Stimulated activated CD4-positive, alpha-beta T cell treated with anti-CD3 and anti-CD28 coated beads, TNF-alpha, amount 100 ng/mL, for 1 hour (primary cell): ENCODE results near the gene DAB2IP.
"Not testable (repeated sequence)": the region's sequence is repeated elsewhere in the genome, so short reads cannot be mapped to it uniquely, and the experiment has no call there.

Experiments used
- DNase-seq, 3 donors: peaks; one replicate each; pipeline ENCODE4 v3.0.0-alpha.2; 2020; ENCODE audit warnings: low read depth in 3 of 3, low spot score in 1 of 3

Gene DAB2IP

GRCh38 chr9:121643473-121643872 is 8.0 kb upstream of the DAB2IP start:
- no peak for DNase-seq

DNA sequence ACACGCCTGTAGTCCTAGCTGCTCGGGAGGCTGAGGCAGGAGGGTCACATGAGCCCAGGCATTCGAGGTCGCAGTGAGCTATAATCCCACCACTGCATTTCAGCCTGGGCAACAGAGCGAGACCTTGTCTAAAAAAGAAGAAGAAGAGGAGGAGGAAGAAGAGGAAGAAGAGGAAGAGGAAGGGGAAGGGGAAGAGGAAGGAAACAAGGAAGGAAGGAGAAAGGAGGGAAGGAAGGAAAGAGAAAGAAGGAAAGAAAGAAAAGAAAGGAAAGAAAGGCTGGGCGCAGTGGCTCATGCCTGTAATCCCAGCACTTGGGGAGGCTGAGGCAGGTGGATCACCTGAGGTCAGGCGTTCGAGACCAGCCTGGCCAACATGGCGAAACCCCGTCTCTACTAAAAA is 7.4 kb upstream of the DAB2IP start:
- not testable (repeated sequence) for DNase-seq

- no peak for DNase-seq
These were observed 6.4 kb upstream of the DAB2IP start for GRCh38 chr9:121645003-121645402.

DNA sequence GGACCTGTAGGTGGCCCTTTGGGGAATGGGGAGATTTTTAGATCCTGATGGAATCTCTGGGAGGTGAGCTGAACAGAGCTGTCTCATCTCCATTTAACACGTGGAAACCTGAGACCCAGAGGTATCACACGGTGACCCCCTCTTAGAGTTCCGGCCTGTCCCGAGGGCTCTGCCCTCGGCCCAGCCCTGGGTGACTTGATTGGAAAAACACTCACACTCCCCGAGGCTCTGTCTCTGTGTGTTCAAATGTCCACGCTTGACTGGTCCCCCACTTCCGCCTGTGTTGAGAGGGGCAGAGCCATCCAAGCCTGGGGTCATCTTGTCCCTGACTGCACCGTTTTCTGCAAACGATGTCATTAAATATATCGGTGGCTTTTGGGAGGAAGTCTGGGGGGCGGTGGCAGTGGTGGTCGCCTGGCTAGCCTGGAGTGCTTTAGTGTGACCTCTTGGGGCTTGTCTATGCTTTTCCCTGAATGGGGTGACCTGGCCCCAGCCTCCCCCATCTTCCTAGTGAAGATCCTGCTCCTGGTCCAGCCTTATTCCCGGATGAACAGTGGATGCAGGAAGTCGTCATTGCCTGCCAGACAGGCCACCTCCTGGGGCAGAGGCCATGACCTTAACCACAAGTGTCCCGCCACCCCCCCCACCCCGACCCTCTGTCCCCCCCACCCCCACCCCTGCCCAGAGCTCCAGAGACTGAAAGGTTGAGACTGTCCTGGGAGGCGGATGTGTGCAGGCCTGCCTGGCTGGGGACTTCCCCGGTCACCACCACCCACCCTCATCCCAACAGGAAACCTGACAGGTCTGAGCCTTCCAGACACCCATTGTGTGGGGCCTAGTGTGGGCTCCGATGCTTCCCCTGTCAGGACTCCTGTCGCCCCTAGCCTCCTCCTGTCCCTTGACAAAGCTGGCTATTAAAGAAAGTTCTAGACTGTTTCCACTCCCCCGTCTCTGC is 5.3 kb upstream of the DAB2IP start:
- DNase-seq = no peak

GRCh38 chr9:121646992-121647391 is 4.4 kb upstream of the DAB2IP start:
- no peak for DNase-seq

- DNase-seq = no peak
These were observed 3.3 kb upstream of the DAB2IP start for GRCh38 chr9:121648172-121648571.

- DNase-seq = no peak
These were observed 2.6 kb upstream of the DAB2IP start for GRCh38 chr9:121648799-121649198.

GRCh38 chr9:121649476-121650216 is 1.8 kb upstream of the DAB2IP start:
- no peak for DNase-seq

- DNase-seq = no peak
These were observed 1.0 kb upstream of the DAB2IP start for GRCh38 chr9:121650217-121651007.

DNA sequence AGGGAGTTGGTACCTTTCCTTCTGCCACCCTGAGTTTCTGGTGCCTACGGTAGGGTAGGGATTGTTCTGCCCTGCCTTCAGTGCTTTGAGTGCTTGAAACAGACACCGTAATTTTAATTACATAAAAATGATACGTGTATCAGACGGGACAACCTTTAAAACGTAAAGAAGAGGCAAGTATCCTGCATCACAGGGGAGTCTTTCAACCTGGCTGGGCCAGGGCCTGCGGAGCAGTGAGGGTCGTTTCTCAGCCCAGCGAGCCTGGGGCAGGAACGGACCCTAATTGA is 483 bp upstream of the DAB2IP start:
- DNase-seq = no peak

- DNase-seq = no peak
These were observed 795 bp downstream of the DAB2IP start for GRCh38 chr9:121652021-121652837.

DNA sequence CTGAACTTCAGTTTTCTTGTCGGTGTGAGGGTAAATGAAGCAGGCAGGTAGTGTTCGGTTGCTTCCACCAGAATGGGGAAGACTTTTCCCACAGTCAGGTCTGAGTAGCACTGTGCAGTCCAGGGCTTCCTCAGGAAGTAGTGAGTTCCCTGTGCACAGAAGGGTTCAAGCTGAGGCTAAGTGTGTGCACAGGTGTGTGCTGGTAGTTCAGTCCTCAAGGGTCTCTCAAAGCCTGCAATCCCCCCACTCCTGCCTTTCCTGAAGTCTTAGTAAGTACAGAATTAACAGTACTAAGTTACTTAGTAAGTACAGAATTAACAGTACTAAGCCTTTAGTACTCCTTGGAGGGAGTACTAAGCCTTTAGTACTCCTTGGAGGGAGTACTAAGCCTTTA is 1.4 kb downstream of the DAB2IP start:
- no peak for DNase-seq

DNA sequence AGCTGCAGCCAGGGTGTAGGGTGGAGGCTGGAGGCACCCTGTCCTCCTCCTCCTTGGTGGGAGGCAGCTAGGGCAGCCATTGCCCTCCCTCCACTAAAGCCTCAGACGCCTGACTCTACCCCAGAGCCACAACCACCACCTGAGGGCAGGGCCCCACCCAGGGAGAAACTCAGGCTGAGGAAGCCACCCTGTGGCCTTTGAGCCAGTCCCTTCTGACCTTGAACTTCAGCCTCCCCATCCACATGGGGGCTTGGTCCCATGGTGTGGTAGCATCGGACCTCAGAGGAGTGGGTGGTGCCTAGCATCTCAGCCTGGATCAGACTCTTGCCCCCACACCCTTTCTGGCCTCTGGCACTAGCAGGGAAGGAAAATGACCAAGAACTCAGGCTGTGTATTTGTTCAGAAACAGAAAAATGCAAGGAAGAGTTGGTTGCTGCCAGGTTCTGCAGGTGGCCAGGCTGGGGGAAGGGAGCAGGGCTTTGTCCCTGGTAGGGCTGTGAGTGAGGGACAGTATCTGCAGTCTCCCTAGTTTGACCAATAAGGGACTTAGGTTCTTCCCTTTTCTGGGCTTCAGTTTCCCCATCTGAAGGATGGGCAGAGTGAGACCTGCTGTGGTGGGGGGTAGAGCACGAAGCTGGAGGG is 3.2 kb downstream of the DAB2IP start:
- no peak for DNase-seq

DNA sequence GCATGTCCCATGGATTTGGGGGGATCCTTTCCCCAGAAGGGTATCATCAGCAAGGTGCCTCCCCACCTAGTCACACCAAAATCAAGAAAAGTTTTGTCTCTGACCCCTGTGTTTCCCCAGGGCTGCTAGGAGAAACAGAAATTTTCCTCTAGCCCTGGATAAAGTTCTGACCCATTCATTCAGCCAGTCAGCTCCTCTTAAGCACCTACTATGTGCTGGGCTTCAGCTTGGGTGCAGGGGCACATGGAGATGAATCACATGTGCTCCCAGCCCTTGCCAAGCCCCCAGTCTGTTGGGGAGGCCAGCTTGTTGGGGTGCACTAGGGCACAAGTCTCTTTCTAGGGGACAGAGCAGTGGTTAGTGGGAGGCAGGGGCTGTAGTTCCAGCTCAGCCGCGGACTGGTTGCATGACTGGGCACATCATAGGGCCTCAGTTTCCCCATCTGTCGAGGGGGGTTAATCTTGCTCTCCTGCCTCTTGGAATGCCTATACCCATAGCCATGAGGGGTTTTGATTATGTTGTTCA is 3.9 kb downstream of the DAB2IP start:
- DNase-seq = no peak

DNA sequence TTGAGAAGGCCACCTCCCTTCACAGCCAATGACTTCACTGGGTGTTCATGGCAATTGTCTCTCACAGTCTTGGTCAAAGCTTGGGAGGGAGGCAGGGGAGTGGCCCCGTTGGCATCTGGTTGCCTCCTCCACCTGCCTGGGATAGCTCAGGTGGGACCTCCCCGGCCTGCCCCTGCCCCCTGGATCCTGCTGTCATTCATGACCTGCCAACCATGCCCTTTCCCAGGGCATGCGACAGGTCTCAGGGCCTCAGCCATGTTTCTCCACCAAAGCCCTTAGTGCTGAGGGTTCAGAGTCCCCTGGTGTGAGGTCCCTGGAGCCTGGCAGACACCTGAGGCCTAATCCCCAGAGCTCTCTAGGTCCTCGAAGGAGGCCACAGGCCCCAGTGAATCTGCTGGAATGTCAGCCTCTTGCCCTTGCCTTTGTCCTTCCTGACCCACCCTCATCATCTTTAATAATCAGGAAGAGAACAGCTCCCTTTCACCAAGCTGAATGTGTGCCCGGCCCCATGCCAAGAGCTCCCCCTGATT is 5.6 kb downstream of the DAB2IP start:
- no peak for DNase-seq

- DNase-seq = no peak
These were observed 6.7 kb downstream of the DAB2IP start for GRCh38 chr9:121658166-121658565.

GRCh38 chr9:121658591-121658990 is 7.2 kb downstream of the DAB2IP start:
- no peak for DNase-seq

DNA sequence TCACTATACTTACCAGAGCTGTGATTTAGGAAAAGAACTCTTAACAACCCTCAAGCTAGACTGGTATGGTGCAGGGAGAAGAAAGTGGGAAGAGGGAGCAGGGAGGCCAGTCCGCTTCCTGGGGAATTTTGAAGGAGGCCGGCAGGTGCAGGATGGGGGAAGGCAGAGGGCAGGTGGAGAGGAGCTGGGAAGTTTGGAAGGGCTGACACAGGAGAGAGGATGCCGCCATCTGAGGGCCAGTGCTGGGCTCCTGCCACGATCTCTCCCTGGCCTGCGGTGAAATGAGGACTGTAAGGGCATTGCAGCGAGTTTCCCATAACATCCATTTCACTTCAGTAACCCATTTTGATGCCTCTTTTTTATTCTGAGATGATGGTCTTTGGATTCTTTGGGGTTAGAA is 8.9 kb downstream of the DAB2IP start:
- no peak for DNase-seq

DNA sequence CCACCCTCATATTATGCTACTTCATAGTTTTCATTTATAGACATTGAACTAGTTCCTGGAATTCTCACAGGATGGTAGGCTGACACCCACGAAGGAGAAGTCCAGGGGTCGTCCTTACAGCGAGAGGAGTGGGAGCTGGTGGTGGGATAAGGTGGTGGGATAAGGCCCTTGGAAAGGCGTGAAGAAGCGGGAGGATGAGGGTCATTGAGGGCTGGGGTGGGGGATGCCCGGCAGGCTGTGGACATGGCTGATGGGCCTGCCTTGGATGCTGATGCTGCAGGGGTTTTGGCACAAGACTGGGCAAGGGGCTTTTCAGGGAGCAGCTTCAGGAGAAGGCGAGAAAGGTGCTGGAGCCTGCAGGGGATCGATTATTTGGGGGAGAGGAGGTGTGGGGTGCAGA is 9.4 kb downstream of the DAB2IP start:
- no peak for DNase-seq

- no peak for DNase-seq
These were observed 9.9 kb downstream of the DAB2IP start for GRCh38 chr9:121661328-121661727.
